Subcutaneous abdominal adipose tissue (tissue), 5 donors: ENCODE measurements around the gene HSPA6.
A peak's percentile ranks its signal among the peaks of the same experiment; 100 is the strongest.
"Not testable (repeated sequence)": the region's sequence is repeated elsewhere in the genome, so short reads cannot be mapped to it uniquely, and the experiment has no call there.

Experiments used
- H3K27ac ChIP-seq: one replicate; pipeline ENCODE4 v1.7.0; 2013; ENCODE audit warnings: low read depth, mild to moderate bottlenecking, inconsistent platforms, low read length, moderate library complexity
- H3K27me3 ChIP-seq, 5 donors: one replicate each; pipeline ENCODE4 v1.7.0; 2013; ENCODE audit warnings: low read length in 5 of 5, inconsistent platforms in 1 of 5; ENCODE audit not compliant: control insufficient read depth in 5 of 5, insufficient read depth in 4 of 5
- H3K36me3 ChIP-seq, 5 donors: one replicate each; pipeline ENCODE4 v1.7.0; 2013; ENCODE audit warnings: low read length in 5 of 5; ENCODE audit not compliant: control insufficient read depth in 5 of 5, insufficient read depth in 5 of 5
- H3K4me1 ChIP-seq, 5 donors: one replicate each; pipeline ENCODE4 v1.7.0; 2013; ENCODE audit warnings: low read length in 5 of 5, mild to moderate bottlenecking in 3 of 5, moderate library complexity in 1 of 5; ENCODE audit not compliant: control insufficient read depth in 5 of 5, insufficient read depth in 5 of 5
- H3K4me3 ChIP-seq, 5 donors: one replicate each; pipeline ENCODE4 v1.7.0; 2013; ENCODE audit warnings: low read length in 5 of 5, low read depth in 1 of 5
- H3K9ac ChIP-seq, 5 donors: one replicate each; pipeline ENCODE4 v1.7.0; 2013; ENCODE audit warnings: low read length in 5 of 5, mild to moderate bottlenecking in 4 of 5, moderate library complexity in 3 of 5
- H3K9me3 ChIP-seq, 5 donors: one replicate each; pipeline ENCODE4 v1.7.0; 2013; ENCODE audit warnings: low read length in 5 of 5; ENCODE audit not compliant: control insufficient read depth in 5 of 5
- donor health status: healthy.
- donor health status: healthy.
- donor health status: healthy.
- donor health status: healthy.
- donor health status: healthy.

HSPA6 gene

DNA sequence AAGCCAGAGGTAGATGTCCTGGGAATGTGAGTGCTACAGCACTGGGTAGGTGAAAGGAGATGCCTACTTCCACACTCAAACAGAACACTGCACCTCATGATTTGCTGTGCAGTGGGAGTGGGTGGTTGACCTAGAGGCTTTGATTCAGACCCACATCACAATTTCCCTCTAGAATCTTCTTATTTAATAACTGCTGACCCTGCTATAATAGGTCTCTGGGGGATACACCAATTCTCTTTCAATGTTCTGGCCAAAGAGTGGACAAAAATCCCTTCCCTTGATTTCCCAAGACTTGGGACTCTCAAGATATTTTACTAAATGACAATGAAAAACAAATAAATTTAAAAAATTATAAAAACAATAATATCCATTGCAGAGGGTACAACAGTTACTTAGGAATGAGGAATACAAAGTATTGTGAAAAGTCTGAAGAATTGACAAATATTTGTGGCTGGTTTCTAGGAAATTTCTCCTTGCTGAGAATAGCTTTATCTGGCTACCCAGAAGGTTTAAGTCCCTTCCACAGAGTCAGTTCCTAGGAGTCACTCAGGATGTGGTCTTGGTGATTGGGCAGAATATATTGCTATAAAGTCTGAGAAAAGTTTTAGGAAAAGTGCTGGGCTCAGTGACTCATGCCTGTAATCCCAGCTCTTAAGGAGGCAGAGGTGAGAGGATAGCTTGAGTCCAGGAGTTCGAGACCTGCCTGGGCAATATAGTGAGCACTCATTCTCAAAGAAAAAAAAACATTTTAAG lies 21.5 kb upstream of the HSPA6 start:
- Histone ChIP-seq H3K27ac (no peak overlapping the region), H3K27me3 (peaks cover 0 to 15% (median 3%) of the 10 kb centered on the region in 5 donors), H3K36me3 (no peaks in the 10 kb centered on the region), H3K9ac (no peak overlapping the region), H3K4me3 (no peak overlapping the region), H3K4me1 (peaks cover 0 to 8% (median 2%) of the 10 kb centered on the region in 5 donors), H3K9me3 (no peaks in the 10 kb centered on the region)

DNA sequence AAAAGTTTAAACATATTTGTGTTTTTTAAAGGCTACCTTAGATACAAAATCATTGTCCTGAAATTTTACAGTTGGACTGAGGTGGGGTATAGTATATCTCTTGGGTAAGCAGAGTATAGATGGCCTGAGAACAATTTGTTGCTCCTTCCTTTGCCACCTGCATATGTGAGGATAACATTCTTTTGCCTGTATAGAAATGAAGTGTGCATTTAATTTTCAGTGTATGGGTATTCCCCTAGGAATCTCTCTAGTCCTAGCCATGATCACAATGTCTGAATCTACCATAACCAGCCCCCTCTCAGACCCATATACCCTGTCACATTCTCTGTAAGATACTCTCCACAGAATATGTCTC lies 21.0 kb upstream of the HSPA6 start:
- H3K4me1 ChIP-seq = peaks cover 0 to 8% (median 2%) of the 10 kb centered on the region in 5 donors
- peaks cover 0 to 15% (median 3%) of the 10 kb centered on the region in 5 donors for H3K27me3 ChIP-seq

DNA sequence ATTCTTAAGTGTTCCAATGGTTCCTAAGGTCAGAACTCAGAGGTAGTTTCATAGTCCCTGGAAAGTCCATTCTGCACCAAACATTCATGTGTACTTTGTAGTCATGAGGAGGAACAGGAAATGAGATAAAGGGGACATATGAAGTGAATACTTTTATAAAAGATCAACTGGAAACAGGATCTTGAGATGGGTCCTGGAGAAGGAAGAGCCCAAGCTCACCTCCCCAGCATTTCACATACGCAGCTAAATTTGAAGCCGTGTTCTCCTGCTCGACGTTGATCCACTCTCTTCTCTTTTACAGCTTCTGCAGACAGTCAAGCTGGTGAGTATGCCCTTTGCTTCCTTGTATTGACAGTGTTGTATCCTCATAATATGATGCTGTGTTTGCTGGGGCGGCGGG lies 18.7 kb upstream of the HSPA6 start:
- H3K27ac ChIP-seq = peak overlapping the region; percentile 60
- peaks cover 0 to 5% (median 3%) of the 10 kb centered on the region in 5 donors for H3K4me1 ChIP-seq
- H3K9ac ChIP-seq = peak overlapping the region in 3 of 5 donors; percentile 18 to 64 (median 26)
- peaks cover 0 to 12% (median 3%) of the 10 kb centered on the region in 5 donors for H3K27me3 ChIP-seq
- peaks cover 0 to 10% (median 0%) of the 10 kb centered on the region in 5 donors for H3K36me3 ChIP-seq
- H3K9me3 ChIP-seq = no peaks in the 10 kb centered on the region
- peak overlapping the region; percentile 26 to 59 (median 56) for H3K4me3 ChIP-seq

More for the DNA sequence above, 21.0 kb upstream of the HSPA6 start:
- Histone ChIP-seq H3K9me3 (no peaks in the 10 kb centered on the region), H3K9ac (no peak overlapping the region), H3K4me3 (no peak overlapping the region), H3K36me3 (no peaks in the 10 kb centered on the region), H3K27ac (no peak overlapping the region)

DNA sequence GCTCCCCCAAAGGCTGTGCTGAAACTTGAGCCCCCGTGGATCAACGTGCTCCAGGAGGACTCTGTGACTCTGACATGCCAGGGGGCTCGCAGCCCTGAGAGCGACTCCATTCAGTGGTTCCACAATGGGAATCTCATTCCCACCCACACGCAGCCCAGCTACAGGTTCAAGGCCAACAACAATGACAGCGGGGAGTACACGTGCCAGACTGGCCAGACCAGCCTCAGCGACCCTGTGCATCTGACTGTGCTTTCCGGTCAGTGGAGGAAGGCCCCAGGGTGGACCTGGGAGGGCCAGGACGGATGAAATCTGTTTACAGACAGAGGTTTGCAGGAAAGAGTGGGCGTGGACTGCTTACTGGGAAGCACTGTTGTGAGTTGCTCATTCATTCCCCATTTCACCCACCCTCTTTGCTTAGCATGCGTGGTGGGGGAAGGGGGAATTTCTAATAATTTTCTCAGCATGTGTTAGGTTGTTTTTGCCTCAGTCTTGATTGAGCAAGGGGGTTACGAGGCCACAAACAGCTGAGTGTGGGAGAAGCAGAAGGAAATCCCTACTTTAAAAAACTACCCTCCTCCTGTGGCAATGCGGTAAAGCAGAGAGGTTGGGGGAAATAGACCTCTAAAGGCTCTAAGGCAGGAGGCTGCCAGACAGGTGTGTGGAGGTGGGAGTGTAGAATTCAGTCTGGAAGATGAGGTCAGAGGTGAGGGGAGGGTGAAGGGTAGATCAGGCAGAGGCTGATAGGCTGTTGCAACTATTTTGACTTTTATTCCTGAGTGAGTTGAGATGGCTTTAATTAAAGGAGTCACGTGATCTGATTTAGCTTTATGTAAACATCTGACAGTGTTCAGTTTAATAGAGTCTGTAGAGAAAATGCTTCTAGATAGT lies 17.8 kb upstream of the HSPA6 start:
- Histone ChIP-seq H3K4me3 (peak overlapping the region; percentile 1 to 59 (median 39)), H3K27me3 (peaks cover 0 to 12% (median 3%) of the 10 kb centered on the region in 5 donors), H3K4me1 (peaks cover 0 to 7% (median 3%) of the 10 kb centered on the region in 5 donors), H3K9ac (peak overlapping the region in 2 of 5 donors; percentile 18 to 64), H3K9me3 (no peaks in the 10 kb centered on the region), H3K27ac (peak overlapping the region; percentile 60), H3K36me3 (peaks cover 0 to 16% (median 0%) of the 10 kb centered on the region in 5 donors)

DNA sequence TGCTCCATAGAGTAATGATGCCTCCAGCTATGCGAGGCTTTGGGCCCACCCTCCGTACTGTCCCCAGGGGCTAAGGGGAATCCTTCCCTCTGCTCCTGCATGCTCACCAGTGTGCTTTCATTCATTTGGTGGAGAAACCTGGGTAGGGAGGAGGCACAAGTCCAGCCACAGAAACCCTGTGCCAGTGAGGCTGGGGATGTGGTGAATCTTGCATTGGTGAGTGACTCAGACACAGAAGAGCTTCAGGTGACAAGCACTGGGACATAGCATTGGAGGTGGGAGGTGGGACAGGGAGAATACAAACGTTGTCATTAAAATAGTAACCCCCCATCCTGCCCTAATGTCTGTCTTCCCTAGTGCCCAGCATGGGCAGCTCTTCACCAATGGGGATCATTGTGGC lies 13.9 kb upstream of the HSPA6 start:
- H3K4me1 ChIP-seq = peaks cover 0 to 9% (median 3%) of the 10 kb centered on the region in 5 donors
- peaks cover 0 to 16% (median 0%) of the 10 kb centered on the region in 5 donors for H3K36me3 ChIP-seq
- no peaks in the 10 kb centered on the region for H3K9me3 ChIP-seq
- H3K9ac ChIP-seq = no peak overlapping the region
- H3K27me3 ChIP-seq = peaks cover 0 to 7% (median 2%) of the 10 kb centered on the region in 5 donors
- H3K27ac ChIP-seq = no peak overlapping the region
- no peak overlapping the region for H3K4me3 ChIP-seq

DNA sequence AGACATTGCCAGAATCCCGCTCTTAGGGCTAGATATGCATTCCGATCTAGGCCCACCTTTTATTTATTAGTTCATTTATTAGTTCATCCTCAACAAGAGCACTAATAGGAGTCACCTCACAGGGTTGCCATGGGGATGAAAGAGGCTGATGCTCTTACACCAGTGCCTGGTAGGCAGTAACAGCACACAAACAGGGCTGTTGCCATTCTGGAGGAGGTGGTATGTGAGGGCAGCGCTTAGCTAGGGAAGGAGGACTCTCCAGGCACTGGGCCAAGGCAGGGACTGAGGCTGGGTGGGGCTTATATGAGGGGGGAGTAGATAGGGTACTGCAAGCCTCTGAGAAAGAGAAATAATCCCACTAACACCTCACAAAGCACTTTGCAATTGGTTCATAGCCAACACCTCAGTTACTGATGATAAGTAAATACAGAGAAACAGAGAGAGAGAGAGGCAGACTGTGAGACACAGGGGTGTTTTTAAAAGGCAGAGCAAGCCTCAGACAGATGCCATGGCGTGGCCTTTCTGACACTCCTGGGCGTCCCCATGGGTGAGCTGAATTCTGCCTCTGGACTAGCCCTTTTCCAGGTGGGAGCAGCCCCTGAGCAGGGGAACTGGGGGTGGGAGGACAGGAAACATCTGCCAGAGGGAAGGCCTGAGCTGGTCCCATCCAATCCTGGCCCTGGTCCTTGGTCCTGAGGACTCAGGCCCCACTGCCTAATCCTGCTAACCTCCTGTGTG lies 13.2 kb upstream of the HSPA6 start:
- Histone ChIP-seq H3K9ac (peak overlapping the region in 1 of 5 donors; percentile 58), H3K27me3 (peaks cover 0 to 4% (median 0%) of the 10 kb centered on the region in 5 donors), H3K27ac (no peak overlapping the region), H3K4me1 (peaks cover 0 to 9% (median 3%) of the 10 kb centered on the region in 5 donors), H3K4me3 (no peak overlapping the region), H3K36me3 (peaks cover 0 to 16% (median 0%) of the 10 kb centered on the region in 5 donors), H3K9me3 (no peaks in the 10 kb centered on the region)

DNA sequence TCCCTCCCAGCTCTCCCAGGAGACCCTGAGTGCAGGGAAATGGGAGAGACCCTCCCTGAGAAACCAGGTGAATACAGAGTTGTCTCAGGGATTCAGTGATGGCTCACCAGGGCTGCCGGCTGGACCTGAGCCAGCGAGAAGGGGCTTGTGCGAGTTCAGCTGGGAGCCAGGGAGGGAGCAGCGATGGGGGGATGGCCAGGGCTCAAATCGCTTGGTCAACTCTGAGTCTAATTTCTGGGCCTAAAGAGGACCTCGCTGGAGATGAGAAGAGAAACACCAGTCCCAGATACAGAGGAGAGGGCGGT lies 12.6 kb upstream of the HSPA6 start:
- Histone ChIP-seq H3K27ac (no peak overlapping the region), H3K4me1 (peaks cover 0 to 9% (median 2%) of the 10 kb centered on the region in 5 donors), H3K4me3 (no peak overlapping the region), H3K9me3 (no peaks in the 10 kb centered on the region), H3K27me3 (peaks cover 0 to 2% (median 0%) of the 10 kb centered on the region in 5 donors), H3K9ac (no peak overlapping the region), H3K36me3 (peaks cover 0 to 16% (median 0%) of the 10 kb centered on the region in 5 donors)

DNA sequence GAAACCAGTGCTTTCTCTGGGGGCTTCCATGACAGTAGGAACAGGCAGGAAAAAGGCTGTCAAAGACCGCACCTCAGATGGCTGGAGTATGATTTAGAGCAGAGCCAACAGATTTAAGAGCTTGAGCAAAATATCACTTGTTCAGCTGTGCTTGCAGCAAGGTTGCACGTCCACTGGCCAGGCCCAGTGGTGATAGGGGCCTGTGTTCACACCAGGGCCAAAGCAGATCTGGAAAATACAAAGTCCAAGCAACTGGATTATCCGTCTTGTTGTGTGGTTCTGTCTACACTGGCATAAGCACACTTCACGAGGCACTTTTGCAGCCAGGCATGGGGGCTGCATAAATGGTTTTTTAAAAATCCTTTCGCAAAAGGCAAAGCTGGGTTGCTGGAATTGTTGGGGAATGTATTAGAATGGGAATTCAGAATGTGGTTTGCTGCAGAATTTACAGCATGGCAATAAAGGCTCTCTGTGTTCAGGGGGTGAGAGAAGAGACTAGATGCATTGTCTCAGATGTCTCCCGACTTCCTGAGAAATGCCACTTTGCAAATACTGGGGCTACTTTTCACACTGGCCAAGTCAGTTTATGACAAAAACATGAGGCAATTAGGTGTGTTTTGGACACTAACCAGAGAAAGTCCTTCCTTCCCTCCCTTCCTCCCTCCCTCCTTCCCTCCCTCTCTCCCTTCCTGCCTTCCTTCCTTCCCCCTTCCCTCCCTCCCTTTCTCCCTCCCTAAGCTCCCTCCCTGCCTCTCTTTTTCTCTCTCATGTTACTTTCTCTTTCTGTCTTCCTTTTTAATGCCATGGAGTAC lies 11.5 kb upstream of the HSPA6 start:
- not testable (repeated sequence) for H3K27ac ChIP-seq, H3K4me3 ChIP-seq, H3K9ac ChIP-seq, H3K9me3 ChIP-seq, H3K4me1 ChIP-seq, H3K27me3 ChIP-seq
- peaks cover 0 to 16% (median 0%) of the 10 kb centered on the region in 5 donors for H3K36me3 ChIP-seq

DNA sequence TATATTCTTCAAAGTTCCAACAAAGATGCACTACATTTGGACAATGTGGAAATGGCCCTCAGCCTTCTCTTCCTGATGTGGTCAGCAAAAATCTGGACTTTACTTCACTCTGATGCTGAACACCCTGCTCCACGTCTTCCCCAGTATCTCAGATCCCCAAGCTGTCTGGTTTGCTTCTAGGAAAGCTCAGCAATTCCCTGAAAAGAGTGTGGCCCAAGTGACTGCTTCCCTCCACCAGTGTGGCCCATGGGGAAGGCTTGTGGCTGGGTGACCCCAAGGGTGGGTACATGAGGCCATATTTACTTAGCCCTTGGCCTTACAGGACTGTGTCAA lies 10.9 kb upstream of the HSPA6 start:
- not testable (repeated sequence) for H3K27me3 ChIP-seq, H3K4me3 ChIP-seq, H3K9me3 ChIP-seq, H3K9ac ChIP-seq, H3K4me1 ChIP-seq, H3K27ac ChIP-seq
- H3K36me3 ChIP-seq = peaks cover 0 to 16% (median 0%) of the 10 kb centered on the region in 5 donors
